Spinal cord (tissue), 10 donors: ENCODE results near the gene TMEM140. TPM values are rescaled to one million over a fixed set of nuclear protein-coding genes. Genes with fewer than 3 reads are reported as not detected.

ENCODE experiments used
- DNase-seq, 6 donors: peaks; one replicate each; pipeline versions ENCODE4 v3.0.0 to v3.0.0-alpha.2; 2013 to 2015; ENCODE audit warnings: low spot score in 6 of 6, low read depth in 4 of 6
- H3K27ac ChIP-seq: one replicate; pipeline ENCODE4 v1.5.1; 2013; ENCODE audit warnings: low read depth, low read length, control low read depth
- H3K27me3 ChIP-seq: one replicate; pipeline ENCODE4 v1.6.1; 2013; ENCODE audit warnings: low read length; ENCODE audit not compliant: control insufficient read depth, insufficient read depth
- H3K36me3 ChIP-seq: one replicate; pipeline ENCODE4 v1.6.1; 2013; ENCODE audit warnings: low read length; ENCODE audit not compliant: control insufficient read depth, insufficient read depth
- H3K4me1 ChIP-seq: one replicate; pipeline ENCODE4 v1.6.1; 2013; ENCODE audit warnings: low read length; ENCODE audit not compliant: control insufficient read depth, insufficient read depth
- H3K4me3 ChIP-seq: one replicate; pipeline ENCODE4 v1.5.1; 2013; ENCODE audit warnings: low read depth, low read length, control low read depth
- H3K9me3 ChIP-seq: one replicate; pipeline ENCODE4 v1.6.1; 2013; ENCODE audit warnings: low read length; ENCODE audit not compliant: control insufficient read depth, insufficient read depth
- WGBS: methylation state at CpG from one replicate; pipeline ENCODE4 v1.1.5; 2013; ENCODE audit warnings: missing lambda C conversion rate; ENCODE audit not compliant: insufficient coverage; 5-methylcytosine and 5-hydroxymethylcytosine counted together
- polyA plus RNA-seq, 2 donors: library from polyadenylated mRNA; unstranded; fragments of 120-200 nt; gene quantifications; one replicate each; pipeline ENCODE4 v1.2.1, GENCODE V29; 2013; ENCODE audit not compliant: insufficient read length in 2 of 2
- total RNA-seq, 2 donors: library from RNA; depleted of rRNA in 1 of 2; stranded (reverse); fragments of 120-200 nt in 1 of 2; fragments of >200 nt in 1 of 2; gene quantifications; one replicate each; pipeline versions ENCODE4 v1.2.3 to v1.2.4, GENCODE V29; 2013 to 2014
- donor health status: healthy.

The TMEM140 gene
- total and polyA plus RNA-seq, 4 donors: 3.0 to 11.2 (median 7.0) TPM

GRCh38 chr7:135197906-135198655 lies 50.2 kb downstream of the TMEM140 start:
- no peak for DNase-seq
- peaks cover 56% of the 10 kb centered on the region for H3K36me3 ChIP-seq
- H3K4me3 ChIP-seq: no peak overlapping the region
- H3K27me3 ChIP-seq: no peaks in the 10 kb centered on the region
- no peak overlapping the region for H3K27ac ChIP-seq
- peaks cover 5% of the 10 kb centered on the region for H3K4me1 ChIP-seq
- H3K9me3 ChIP-seq: no peaks in the 10 kb centered on the region
- 94% methylated on average over 10 of the region's 15 CpGs for whole genome bisulfite sequencing

DNA sequence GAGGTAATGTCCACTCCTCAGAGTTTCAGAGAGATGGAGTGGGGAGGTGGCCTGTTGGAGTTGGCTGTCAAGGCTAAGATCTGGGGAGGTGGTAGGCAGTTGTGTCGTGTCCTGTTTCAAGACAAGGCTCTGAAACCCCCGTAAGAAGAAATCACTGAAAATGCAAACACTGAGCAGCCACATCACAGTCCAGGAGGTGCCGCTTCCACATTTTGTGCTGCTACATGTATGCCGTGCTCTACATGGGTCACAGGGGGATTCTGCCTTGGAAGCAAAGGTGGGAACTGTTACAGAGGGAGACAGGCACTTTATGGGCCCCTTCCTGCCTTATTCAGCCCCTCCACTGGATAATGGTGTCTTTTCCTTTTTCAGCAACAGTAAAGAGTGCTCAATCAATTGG lies 51.6 kb downstream of the TMEM140 start:
- Histone ChIP-seq H3K27me3 (no peaks in the 10 kb centered on the region), H3K4me1 (peaks cover 7% of the 10 kb centered on the region), H3K4me3 (no peak overlapping the region), H3K36me3 (peaks cover 52% of the 10 kb centered on the region), H3K27ac (no peak overlapping the region), H3K9me3 (no peaks in the 10 kb centered on the region)
- DNase-seq: no peak
- WGBS: 90% methylated on average over 4 of the region's 4 CpGs

DNA sequence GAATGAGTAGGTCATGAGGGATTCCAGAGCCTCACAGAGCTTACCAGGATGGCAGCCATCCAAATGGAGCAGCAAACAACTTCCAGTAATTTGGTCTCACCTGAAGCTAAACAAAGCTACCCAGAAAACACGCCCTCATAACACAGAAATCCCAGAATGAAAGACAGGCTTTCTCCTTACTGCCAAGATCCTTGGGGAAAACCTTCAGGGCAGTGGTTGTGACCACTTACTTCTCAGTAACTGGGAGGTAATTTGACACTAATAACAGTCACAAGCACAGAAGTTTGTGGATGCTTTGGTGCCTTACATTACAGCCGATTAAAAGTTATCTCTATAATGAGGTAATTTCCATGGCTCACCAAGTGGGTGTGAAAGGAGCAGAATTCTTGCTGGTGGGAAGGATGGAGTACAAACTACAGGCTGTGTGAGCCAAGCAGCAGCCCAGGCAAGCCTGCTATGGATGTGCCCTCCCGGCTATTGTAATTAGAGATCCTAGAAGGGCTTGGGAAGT lies 53.0 kb downstream of the TMEM140 start:
- WGBS: no CpG with 5 or more reads among the region's 3 CpGs
- peaks cover 3% of the 10 kb centered on the region for H3K4me1 ChIP-seq
- peaks cover 47% of the 10 kb centered on the region for H3K36me3 ChIP-seq
- DNase-seq: no peak
- no peak overlapping the region for H3K27ac ChIP-seq
- H3K9me3 ChIP-seq: no peaks in the 10 kb centered on the region
- no peak overlapping the region for H3K4me3 ChIP-seq
- H3K27me3 ChIP-seq: no peaks in the 10 kb centered on the region

- Histone ChIP-seq H3K4me1 (peaks cover 3% of the 10 kb centered on the region), H3K36me3 (peaks cover 43% of the 10 kb centered on the region), H3K27me3 (no peaks in the 10 kb centered on the region), H3K9me3 (no peaks in the 10 kb centered on the region), H3K27ac (no peak overlapping the region), H3K4me3 (no peak overlapping the region)
- no peak for DNase-seq
- no CpG with 5 or more reads among the region's 2 CpGs for WGBS
Observed at GRCh38 chr7:135201350-135201749, 53.5 kb downstream of the TMEM140 start.

DNA sequence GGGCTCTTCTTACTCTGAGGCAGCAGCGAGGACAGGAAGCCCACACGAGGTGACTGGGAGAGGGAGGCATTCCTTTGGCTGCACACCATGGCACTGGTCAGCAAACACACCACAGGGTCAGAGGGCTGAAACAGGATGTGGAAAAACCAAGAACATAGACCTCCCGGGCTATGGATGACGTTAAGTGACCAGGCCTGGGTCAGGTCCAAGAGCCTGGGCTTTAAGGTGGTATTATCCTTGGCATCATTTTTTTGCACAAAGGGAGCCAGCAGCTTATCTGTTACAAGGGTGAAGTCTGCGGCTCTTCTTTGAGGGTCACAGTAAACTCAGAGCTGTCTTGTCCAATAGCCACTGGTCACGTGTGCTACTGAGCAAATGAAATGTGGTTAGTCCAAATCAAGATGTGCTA lies 56.5 kb downstream of the TMEM140 start:
- H3K4me1 ChIP-seq: peaks cover 3% of the 10 kb centered on the region

GRCh38 chr7:135204876-135205275 lies 57.0 kb downstream of the TMEM140 start:
- no peak for DNase-seq
- Histone ChIP-seq H3K27ac (no peak overlapping the region), H3K4me1 (peaks cover 4% of the 10 kb centered on the region), H3K36me3 (peaks cover 19% of the 10 kb centered on the region), H3K4me3 (no peak overlapping the region), H3K27me3 (no peaks in the 10 kb centered on the region), H3K9me3 (no peaks in the 10 kb centered on the region)
- 93% methylated on average over 3 of the region's 5 CpGs for WGBS

More for the DNA sequence above, 56.5 kb downstream of the TMEM140 start:
- H3K9me3 ChIP-seq: no peaks in the 10 kb centered on the region
- no peaks in the 10 kb centered on the region for H3K27me3 ChIP-seq
- 85% methylated on average over 5 of the region's 6 CpGs for WGBS
- peaks cover 21% of the 10 kb centered on the region for H3K36me3 ChIP-seq
- DNase-seq: no peak
- H3K27ac ChIP-seq: no peak overlapping the region
- H3K4me3 ChIP-seq: no peak overlapping the region

- WGBS: 88% methylated on average over 4 of the region's 8 CpGs
- Histone ChIP-seq H3K36me3 (peaks cover 19% of the 10 kb centered on the region), H3K4me1 (peaks cover 10% of the 10 kb centered on the region), H3K27ac (no peak overlapping the region), H3K4me3 (no peak overlapping the region), H3K27me3 (no peaks in the 10 kb centered on the region), H3K9me3 (no peaks in the 10 kb centered on the region)
- no peak for DNase-seq
Observed at GRCh38 chr7:135205850-135206249, 58.0 kb downstream of the TMEM140 start.

DNA sequence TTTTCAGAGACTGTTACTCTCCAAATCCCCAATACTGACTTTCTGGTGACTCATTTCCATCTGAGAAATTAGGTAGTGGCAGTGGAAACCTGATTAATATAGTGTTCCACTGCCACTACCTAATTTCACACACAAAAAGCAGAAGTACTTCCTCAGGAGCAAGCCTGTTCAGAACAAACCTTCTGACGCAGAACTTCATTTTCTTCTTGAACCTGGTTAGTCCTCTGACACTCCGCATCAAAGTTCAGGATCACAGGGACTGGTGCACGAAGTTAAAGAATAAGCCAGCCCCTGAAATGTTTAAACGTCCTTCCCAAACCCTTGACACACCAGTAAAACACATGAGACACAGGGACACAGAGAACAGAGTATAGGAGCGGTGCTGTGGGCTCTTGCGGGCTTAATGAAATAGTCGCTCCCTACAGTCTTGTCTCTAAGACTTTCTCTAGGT lies 59.1 kb downstream of the TMEM140 start:
- H3K27me3 ChIP-seq: no peaks in the 10 kb centered on the region
- DNase-seq: no peak
- H3K27ac ChIP-seq: no peak overlapping the region
- H3K36me3 ChIP-seq: peaks cover 19% of the 10 kb centered on the region
- H3K4me1 ChIP-seq: peaks cover 10% of the 10 kb centered on the region
- WGBS: 88% methylated on average over 6 of the region's 7 CpGs
- no peaks in the 10 kb centered on the region for H3K9me3 ChIP-seq
- no peak overlapping the region for H3K4me3 ChIP-seq

GRCh38 chr7:135207406-135208101 lies 59.7 kb downstream of the TMEM140 start:
- DNase-seq: no peak
- Histone ChIP-seq H3K27me3 (no peaks in the 10 kb centered on the region), H3K4me3 (no peak overlapping the region), H3K27ac (no peak overlapping the region), H3K9me3 (no peaks in the 10 kb centered on the region), H3K36me3 (peaks cover 19% of the 10 kb centered on the region), H3K4me1 (peaks cover 10% of the 10 kb centered on the region)
- 82% methylated on average over 6 of the region's 8 CpGs for WGBS
